ENCODE data around the gene CCL27. TPM values are rescaled to one million over a fixed set of nuclear protein-coding genes. Genes with fewer than 3 reads are reported as not detected.

The CCL27 gene
- total RNA-seq, 1 experiment from 2014 or later: 0.68 TPM

DNA sequence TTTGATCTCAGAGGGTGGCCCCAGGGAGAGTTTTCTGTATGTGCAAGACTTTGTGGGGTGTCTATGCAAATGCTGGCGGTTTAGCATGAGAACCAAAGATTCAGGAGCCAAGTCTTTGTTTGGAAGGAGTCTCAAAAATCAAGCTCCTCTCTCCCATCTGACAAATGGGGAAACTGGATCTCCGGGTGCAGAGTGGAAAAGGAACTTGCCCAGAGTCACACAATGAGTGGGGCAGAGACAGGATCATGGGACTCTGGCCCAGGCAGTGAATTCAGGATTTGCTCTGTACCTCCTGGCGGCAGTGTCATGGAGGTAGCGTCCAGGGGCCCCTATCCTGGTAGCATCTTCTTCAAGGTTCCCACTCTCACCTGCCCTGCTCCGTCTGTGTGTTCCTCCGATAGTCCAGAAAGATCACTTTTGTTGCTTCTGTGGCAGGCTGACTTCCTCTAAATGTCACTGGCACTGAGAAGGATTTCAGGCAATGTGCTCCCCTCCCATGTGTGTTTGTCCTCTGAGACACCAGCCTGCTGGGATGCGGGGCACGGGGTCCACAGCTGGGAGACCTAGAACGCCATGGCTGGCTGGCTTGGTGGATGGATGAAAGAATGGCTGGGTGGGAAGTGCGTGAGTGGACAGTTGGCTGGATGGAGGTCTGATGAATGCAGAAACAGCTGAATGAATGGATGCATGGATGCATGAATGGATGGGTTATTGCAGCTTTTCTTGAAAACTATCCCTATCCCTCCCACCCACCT is 25.0 kb upstream of the CCL27 start:
- no peak for DNase-seq (ENCODE audit: low spot score)
- Mint-ChIP-seq H3K36me3 (no peaks in the 10 kb centered on the region), H3K27ac (no peak overlapping the region), H3K4me1 (peaks cover 16% of the 10 kb centered on the region), H3K9me3 (no peaks in the 10 kb centered on the region), H3K27me3 (ENCODE audit: low read depth) (no peaks in the 10 kb centered on the region), H3K4me3 (no peak overlapping the region)
- no peak for ATAC-seq
- TF ChIP-seq NFYB (CRISPR knock-in tag; conservative IDR thresholded peaks at IDR 0.05; ENCODE audit: low read depth) (no peak), ETV6 (CRISPR knock-in tag; IDR thresholded peaks at IDR 0.05) (no peak), ZBTB21 (CRISPR knock-in tag; IDR thresholded peaks at IDR 0.05; ENCODE audit: borderline replicate concordance) (no peak), TP53 (CRISPR knock-in tag; IDR thresholded peaks at IDR 0.05) (no peak), CREM (CRISPR knock-in tag; IDR thresholded peaks at IDR 0.05) (no peak), OVOL2 (CRISPR knock-in tag; IDR thresholded peaks at IDR 0.05; ENCODE audit: borderline replicate concordance) (no peak), ZNF423 (CRISPR knock-in tag; IDR thresholded peaks at IDR 0.05) (no peak), ATF1 (CRISPR knock-in tag; IDR thresholded peaks at IDR 0.05) (no peak), ZNF138 (CRISPR knock-in tag; conservative IDR thresholded peaks at IDR 0.05) (no peak), ZNF232 (CRISPR knock-in tag; IDR thresholded peaks at IDR 0.05) (no peak)
- TF ChIP-seq, protein P1, sequence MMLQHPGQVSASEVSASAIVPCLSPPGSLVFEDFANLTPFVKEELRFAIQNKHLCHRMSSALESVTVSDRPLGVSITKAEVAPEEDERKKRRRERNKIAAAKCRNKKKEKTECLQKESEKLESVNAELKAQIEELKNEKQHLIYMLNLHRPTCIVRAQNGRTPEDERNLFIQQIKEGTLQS (CRISPR knock-in tag; conservative IDR thresholded peaks at IDR 0.05): no peak
- TF ChIP-seq, protein P2, sequence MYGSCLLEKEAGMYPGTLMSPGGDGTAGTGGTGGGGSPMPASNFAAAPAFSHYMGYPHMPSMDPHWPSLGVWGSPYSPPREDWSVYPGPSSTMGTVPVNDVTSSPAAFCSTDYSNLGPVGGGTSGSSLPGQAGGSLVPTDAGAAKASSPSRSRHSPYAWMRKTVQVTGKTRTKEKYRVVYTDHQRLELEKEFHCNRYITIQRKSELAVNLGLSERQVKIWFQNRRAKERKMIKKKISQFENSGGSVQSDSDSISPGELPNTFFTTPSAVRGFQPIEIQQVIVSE (CRISPR knock-in tag; IDR thresholded peaks at IDR 0.05; ENCODE audit: borderline replicate concordance): no peak
- TF ChIP-seq, protein P3, sequence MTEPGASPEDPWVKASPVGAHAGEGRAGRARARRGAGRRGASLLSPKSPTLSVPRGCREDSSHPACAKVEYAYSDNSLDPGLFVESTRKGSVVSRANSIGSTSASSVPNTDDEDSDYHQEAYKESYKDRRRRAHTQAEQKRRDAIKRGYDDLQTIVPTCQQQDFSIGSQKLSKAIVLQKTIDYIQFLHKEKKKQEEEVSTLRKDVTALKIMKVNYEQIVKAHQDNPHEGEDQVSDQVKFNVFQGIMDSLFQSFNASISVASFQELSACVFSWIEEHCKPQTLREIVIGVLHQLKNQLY (CRISPR knock-in tag; IDR thresholded peaks at IDR 0.05): no peak
- TF ChIP-seq, protein P4, sequence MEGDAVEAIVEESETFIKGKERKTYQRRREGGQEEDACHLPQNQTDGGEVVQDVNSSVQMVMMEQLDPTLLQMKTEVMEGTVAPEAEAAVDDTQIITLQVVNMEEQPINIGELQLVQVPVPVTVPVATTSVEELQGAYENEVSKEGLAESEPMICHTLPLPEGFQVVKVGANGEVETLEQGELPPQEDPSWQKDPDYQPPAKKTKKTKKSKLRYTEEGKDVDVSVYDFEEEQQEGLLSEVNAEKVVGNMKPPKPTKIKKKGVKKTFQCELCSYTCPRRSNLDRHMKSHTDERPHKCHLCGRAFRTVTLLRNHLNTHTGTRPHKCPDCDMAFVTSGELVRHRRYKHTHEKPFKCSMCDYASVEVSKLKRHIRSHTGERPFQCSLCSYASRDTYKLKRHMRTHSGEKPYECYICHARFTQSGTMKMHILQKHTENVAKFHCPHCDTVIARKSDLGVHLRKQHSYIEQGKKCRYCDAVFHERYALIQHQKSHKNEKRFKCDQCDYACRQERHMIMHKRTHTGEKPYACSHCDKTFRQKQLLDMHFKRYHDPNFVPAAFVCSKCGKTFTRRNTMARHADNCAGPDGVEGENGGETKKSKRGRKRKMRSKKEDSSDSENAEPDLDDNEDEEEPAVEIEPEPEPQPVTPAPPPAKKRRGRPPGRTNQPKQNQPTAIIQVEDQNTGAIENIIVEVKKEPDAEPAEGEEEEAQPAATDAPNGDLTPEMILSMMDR (IDR thresholded peaks at IDR 0.05): no peak
- TF ChIP-seq, protein P5, sequence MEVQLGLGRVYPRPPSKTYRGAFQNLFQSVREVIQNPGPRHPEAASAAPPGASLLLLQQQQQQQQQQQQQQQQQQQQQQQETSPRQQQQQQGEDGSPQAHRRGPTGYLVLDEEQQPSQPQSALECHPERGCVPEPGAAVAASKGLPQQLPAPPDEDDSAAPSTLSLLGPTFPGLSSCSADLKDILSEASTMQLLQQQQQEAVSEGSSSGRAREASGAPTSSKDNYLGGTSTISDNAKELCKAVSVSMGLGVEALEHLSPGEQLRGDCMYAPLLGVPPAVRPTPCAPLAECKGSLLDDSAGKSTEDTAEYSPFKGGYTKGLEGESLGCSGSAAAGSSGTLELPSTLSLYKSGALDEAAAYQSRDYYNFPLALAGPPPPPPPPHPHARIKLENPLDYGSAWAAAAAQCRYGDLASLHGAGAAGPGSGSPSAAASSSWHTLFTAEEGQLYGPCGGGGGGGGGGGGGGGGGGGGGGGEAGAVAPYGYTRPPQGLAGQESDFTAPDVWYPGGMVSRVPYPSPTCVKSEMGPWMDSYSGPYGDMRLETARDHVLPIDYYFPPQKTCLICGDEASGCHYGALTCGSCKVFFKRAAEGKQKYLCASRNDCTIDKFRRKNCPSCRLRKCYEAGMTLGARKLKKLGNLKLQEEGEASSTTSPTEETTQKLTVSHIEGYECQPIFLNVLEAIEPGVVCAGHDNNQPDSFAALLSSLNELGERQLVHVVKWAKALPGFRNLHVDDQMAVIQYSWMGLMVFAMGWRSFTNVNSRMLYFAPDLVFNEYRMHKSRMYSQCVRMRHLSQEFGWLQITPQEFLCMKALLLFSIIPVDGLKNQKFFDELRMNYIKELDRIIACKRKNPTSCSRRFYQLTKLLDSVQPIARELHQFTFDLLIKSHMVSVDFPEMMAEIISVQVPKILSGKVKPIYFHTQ (CRISPR knock-in tag; IDR thresholded peaks at IDR 0.05): no peak
- TF ChIP-seq, protein P6, sequence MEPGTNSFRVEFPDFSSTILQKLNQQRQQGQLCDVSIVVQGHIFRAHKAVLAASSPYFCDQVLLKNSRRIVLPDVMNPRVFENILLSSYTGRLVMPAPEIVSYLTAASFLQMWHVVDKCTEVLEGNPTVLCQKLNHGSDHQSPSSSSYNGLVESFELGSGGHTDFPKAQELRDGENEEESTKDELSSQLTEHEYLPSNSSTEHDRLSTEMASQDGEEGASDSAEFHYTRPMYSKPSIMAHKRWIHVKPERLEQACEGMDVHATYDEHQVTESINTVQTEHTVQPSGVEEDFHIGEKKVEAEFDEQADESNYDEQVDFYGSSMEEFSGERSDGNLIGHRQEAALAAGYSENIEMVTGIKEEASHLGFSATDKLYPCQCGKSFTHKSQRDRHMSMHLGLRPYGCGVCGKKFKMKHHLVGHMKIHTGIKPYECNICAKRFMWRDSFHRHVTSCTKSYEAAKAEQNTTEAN (CRISPR knock-in tag; IDR thresholded peaks at IDR 0.05): no peak
- ChIA-PET CTCF (interaction anchor here (3.3 to 9.0 kb wide), 2 partner anchors 14 to 15 kb away, joined by 23 to 60 read pairs; no protein-coding TSS in a partner anchor), POLR2A (no interaction called here)

- ATAC-seq: no peak
- H3K9me3 Mint-ChIP-seq: no peaks in the 10 kb centered on the region
- no peak overlapping the region for H3K4me3 Mint-ChIP-seq
- ChIA-PET CTCF (interaction anchor here (1.4 to 9.0 kb wide), 3 partner anchors 14 to 53 kb away, joined by 3 to 60 read pairs (median 23); no protein-coding TSS in a partner anchor), POLR2A (no interaction called here)
- H3K36me3 Mint-ChIP-seq: no peaks in the 10 kb centered on the region
- H3K4me1 Mint-ChIP-seq: peaks cover 16% of the 10 kb centered on the region
- DNase-seq (ENCODE audit: low spot score): no peak
- no peak overlapping the region for H3K27ac Mint-ChIP-seq
- H3K27me3 Mint-ChIP-seq (ENCODE audit: low read depth): no peaks in the 10 kb centered on the region
- TF ChIP-seq, protein P7, sequence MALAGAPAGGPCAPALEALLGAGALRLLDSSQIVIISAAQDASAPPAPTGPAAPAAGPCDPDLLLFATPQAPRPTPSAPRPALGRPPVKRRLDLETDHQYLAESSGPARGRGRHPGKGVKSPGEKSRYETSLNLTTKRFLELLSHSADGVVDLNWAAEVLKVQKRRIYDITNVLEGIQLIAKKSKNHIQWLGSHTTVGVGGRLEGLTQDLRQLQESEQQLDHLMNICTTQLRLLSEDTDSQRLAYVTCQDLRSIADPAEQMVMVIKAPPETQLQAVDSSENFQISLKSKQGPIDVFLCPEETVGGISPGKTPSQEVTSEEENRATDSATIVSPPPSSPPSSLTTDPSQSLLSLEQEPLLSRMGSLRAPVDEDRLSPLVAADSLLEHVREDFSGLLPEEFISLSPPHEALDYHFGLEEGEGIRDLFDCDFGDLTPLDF (CRISPR knock-in tag; IDR thresholded peaks at IDR 0.05): no peak
These were observed 24.3 kb upstream of the CCL27 start for GRCh38 chr9:34686732-34687131.
